HepG2 (cell line): Measurements from ENCODE around the gene ORC4. TPM values are rescaled to one million over a fixed set of nuclear protein-coding genes. Genes with fewer than 3 reads are reported as not detected.

Experiments used
- FOXP1 ChIP-seq, 2 experiments: fragments of 450-650 bp in 1 of 2; IDR thresholded peaks; 2 replicates each; pipeline ENCODE4 v1.6.1; 2017 to 2018; ENCODE audit warnings: antibody characterized with exemption in 1 of 2
- MXD4 ChIP-seq: IDR thresholded peaks from 2 replicates; pipeline ENCODE4 v1.6.1; 2016; ENCODE audit warnings: mild to moderate bottlenecking, missing biosample characterization, missing genetic modification reagents
- NFE2L2 ChIP-seq: fragments of 150-350 bp; IDR thresholded peaks from 2 replicates; pipeline ENCODE4 v1.6.1; 2014; ENCODE audit warnings: low read length
- NONO ChIP-seq, 2 experiments: fragments of 450-650 bp in 1 of 2; sonication (generic) in 1 of 2; formaldehyde crosslinking in 1 of 2; IDR thresholded peaks in 1 of 2; conservative IDR thresholded peaks in 1 of 2; 2 replicates each; pipeline versions ENCODE4 v1.6.1 to v1.8.0; 2017 to 2022; ENCODE audit warnings: mild to moderate bottlenecking in 1 of 2, missing genetic modification reagents in 1 of 2, moderate library complexity in 1 of 2
- RBM22 ChIP-seq: fragments of 200-400 bp; formaldehyde crosslinking; optimal IDR thresholded peaks from 2 replicates; pipeline ENCODE3; 2017; ENCODE audit warnings: mild to moderate bottlenecking, low read length, moderate library complexity
- SRY ChIP-seq: sonication (generic); formaldehyde crosslinking; IDR thresholded peaks from 2 replicates; pipeline ENCODE4 v1.8.0; 2022; ENCODE audit warnings: mild to moderate bottlenecking, missing genetic modification reagents
- TSC22D2 ChIP-seq: sonication (generic); formaldehyde crosslinking; IDR thresholded peaks from 2 replicates; pipeline ENCODE4 v1.5.1; 2020; ENCODE audit warnings: missing genetic modification reagents, mild to moderate bottlenecking, borderline replicate concordance
- ZMAT3 ChIP-seq: sonication (generic); formaldehyde crosslinking; conservative IDR thresholded peaks from 2 replicates; pipeline ENCODE4 v1.7.0; 2021; ENCODE audit warnings: missing genetic modification reagents
- ZNF282 ChIP-seq: fragments of 450-650 bp; IDR thresholded peaks from 2 replicates; pipeline ENCODE4 v1.6.1; 2018; ENCODE audit not compliant: partially characterized antibody
- ZNF317 ChIP-seq: sonication (generic); formaldehyde crosslinking; IDR thresholded peaks from 2 replicates; pipeline ENCODE4 v1.5.0; 2020; ENCODE audit warnings: mild to moderate bottlenecking, missing genetic modification reagents
- ZNF326 ChIP-seq: sonication (generic); formaldehyde crosslinking; IDR thresholded peaks from 2 replicates; pipeline ENCODE4 v1.4.0; 2020; ENCODE audit warnings: missing genetic modification reagents, borderline replicate concordance
- ZNF549 ChIP-seq: sonication (generic); formaldehyde crosslinking; IDR thresholded peaks from 2 replicates; pipeline ENCODE4 v1.5.0; 2020; ENCODE audit warnings: missing genetic modification reagents
- ZNF709 ChIP-seq: sonication (generic); formaldehyde crosslinking; IDR thresholded peaks from 2 replicates; pipeline ENCODE4 v1.5.0; 2020; ENCODE audit warnings: mild to moderate bottlenecking, missing genetic modification reagents
- ZNF781 ChIP-seq: sonication (generic); formaldehyde crosslinking; IDR thresholded peaks from 2 replicates; pipeline ENCODE4 v1.5.1; 2020; ENCODE audit warnings: borderline replicate concordance, mild to moderate bottlenecking, missing genetic modification reagents; ENCODE audit errors: not compliant biosample characterization
- polyA plus RNA-seq, 8 experiments: library from polyadenylated mRNA; depleted of rRNA in 3 of 8; stranded (reverse) in 7 of 8; unstranded in 1 of 8; fragments of >200 nt; fragmentation: Illumina TruSeq in 4 of 8; extraction: Trizol in 4 of 8; gene quantifications; 2 replicates each; pipeline versions ENCODE4 v1.2.1 to v1.2.3, GENCODE V29; 2011 to 2016; ENCODE audit warnings: low read depth in 4 of 8, missing spikeins in 1 of 8, mixed read lengths in 1 of 8; ENCODE audit not compliant: insufficient read depth in 1 of 8
- total RNA-seq, 5 experiments: library from RNA; depleted of rRNA; stranded (reverse); fragments of >200 nt; fragmentation: Illumina TruSeq; extraction: Trizol; gene quantifications; 2 replicates each; pipeline ENCODE4 v1.2.3, GENCODE V29; 2016; ENCODE audit warnings: low read depth in 1 of 5
- TF ChIP-seq, protein P1 (sequence below): sonication (generic); formaldehyde crosslinking; IDR thresholded peaks from 2 replicates; pipeline ENCODE4 v1.4.0; 2020; ENCODE audit warnings: missing genetic modification reagents
- TF ChIP-seq, protein P2 (sequence below): sonication (generic); formaldehyde crosslinking; IDR thresholded peaks from 2 replicates; pipeline ENCODE4 v1.5.1; 2020; ENCODE audit warnings: missing genetic modification reagents, mild to moderate bottlenecking, borderline replicate concordance
- TF ChIP-seq, protein P3 (sequence below): sonication (generic); formaldehyde crosslinking; IDR thresholded peaks from 2 replicates; pipeline ENCODE4 v1.9.0; 2021; ENCODE audit warnings: missing genetic modification reagents, mild to moderate bottlenecking, borderline replicate concordance
- TF ChIP-seq, protein P4 (sequence below): IDR thresholded peaks from 2 replicates; pipeline ENCODE4 v1.6.1; 2016

The ORC4 gene
- total and polyA plus RNA-seq, 2 of the 13 experiments (the other 11 are each of a cell fraction or from before 2014, with no cell fraction given): 28.6 to 84.8 TPM

DNA sequence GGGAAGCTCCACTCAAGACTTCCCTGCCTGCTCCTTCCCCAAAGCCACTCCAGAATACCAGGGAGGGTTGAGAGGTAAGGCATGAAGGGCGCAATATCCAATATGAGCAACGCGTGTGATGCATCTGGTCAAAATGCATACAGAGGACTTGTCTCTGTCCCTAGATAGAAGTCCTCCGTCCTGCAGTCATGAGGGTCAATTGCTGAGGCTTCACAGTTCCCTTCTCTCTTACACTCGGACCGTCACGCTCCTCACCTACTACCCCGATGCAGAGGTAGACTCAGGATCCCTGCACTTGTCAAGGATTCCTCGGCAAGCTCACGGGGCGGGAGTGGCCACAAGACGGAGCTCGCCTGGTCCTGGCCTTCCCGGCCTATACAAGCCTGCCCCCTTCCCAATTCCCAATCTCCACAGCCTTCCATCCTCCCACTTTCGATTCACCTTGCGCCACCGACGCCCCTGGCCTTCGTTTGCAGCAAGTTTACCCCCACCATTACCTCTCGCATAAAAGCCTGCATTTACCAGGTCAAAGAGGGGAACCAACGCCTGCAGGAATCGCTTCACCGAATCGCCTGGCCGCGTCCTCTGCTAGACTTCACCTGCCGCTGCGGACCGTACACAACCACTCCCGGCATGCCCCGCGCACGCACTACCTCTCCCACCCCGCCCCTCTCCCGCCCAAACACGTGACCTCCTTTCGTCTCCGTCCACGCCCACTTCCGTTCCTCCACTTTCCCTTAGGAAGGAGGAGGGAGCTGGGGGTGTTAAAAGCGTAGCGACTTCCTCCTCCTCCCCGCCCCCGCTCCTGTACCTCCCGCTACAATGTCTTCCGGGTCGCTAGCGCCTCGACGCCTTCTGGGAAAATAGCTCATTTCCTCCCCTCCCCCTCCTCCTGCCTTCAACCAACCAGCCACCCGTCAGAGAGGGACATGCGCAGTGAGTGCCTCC is at the start of gene ORC4 (continued):
- TF ChIP-seq, protein P1, sequence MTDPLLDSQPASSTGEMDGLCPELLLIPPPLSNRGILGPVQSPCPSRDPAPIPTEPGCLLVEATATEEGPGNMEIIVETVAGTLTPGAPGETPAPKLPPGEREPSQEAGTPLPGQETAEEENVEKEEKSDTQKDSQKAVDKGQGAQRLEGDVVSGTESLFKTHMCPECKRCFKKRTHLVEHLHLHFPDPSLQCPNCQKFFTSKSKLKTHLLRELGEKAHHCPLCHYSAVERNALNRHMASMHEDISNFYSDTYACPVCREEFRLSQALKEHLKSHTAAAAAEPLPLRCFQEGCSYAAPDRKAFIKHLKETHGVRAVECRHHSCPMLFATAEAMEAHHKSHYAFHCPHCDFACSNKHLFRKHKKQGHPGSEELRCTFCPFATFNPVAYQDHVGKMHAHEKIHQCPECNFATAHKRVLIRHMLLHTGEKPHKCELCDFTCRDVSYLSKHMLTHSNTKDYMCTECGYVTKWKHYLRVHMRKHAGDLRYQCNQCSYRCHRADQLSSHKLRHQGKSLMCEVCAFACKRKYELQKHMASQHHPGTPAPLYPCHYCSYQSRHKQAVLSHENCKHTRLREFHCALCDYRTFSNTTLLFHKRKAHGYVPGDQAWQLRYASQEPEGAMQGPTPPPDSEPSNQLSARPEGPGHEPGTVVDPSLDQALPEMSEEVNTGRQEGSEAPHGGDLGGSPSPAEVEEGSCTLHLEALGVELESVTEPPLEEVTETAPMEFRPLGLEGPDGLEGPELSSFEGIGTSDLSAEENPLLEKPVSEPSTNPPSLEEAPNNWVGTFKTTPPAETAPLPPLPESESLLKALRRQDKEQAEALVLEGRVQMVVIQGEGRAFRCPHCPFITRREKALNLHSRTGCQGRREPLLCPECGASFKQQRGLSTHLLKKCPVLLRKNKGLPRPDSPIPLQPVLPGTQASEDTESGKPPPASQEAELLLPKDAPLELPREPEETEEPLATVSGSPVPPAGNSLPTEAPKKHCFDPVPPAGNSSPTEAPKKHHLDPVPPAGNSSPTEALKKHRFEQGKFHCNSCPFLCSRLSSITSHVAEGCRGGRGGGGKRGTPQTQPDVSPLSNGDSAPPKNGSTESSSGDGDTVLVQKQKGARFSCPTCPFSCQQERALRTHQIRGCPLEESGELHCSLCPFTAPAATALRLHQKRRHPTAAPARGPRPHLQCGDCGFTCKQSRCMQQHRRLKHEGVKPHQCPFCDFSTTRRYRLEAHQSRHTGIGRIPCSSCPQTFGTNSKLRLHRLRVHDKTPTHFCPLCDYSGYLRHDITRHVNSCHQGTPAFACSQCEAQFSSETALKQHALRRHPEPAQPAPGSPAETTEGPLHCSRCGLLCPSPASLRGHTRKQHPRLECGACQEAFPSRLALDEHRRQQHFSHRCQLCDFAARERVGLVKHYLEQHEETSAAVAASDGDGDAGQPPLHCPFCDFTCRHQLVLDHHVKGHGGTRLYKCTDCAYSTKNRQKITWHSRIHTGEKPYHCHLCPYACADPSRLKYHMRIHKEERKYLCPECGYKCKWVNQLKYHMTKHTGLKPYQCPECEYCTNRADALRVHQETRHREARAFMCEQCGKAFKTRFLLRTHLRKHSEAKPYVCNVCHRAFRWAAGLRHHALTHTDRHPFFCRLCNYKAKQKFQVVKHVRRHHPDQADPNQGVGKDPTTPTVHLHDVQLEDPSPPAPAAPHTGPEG (CRISPR knock-in tag): peak; percentile 75; the same call in 1 of the 2 replicates
- TF ChIP-seq ZNF709 (CRISPR knock-in tag) (peak; percentile 92), MXD4 (CRISPR knock-in tag) (peak; percentile 87), SRY (CRISPR knock-in tag) (peak; percentile 79), ZNF549 (CRISPR knock-in tag) (no peak), ZNF326 (CRISPR knock-in tag) (no peak), NFE2L2 (no peak), TSC22D2 (CRISPR knock-in tag) (0 out of 2 replicates have a peak, but pooled peaks have one; percentile 15), RBM22 (no peak), FOXP1 (IDR thresholded peaks at IDR 0.05) (peak; percentile 79), FOXP1 (CRISPR knock-in tag; IDR thresholded peaks at IDR 0.05) (peak; percentile 45; the same call in 1 of the 2 replicates), ZMAT3 (CRISPR knock-in tag) (peak; percentile 93), ZNF781 (peak; percentile 3), ZNF282 (no peak), ZNF317 (CRISPR knock-in tag) (peak; percentile 91), NONO (IDR thresholded peaks at IDR 0.05) (no peak), NONO (CRISPR knock-in tag; conservative IDR thresholded peaks at IDR 0.05) (peak; percentile 97)
- TF ChIP-seq, protein P2, sequence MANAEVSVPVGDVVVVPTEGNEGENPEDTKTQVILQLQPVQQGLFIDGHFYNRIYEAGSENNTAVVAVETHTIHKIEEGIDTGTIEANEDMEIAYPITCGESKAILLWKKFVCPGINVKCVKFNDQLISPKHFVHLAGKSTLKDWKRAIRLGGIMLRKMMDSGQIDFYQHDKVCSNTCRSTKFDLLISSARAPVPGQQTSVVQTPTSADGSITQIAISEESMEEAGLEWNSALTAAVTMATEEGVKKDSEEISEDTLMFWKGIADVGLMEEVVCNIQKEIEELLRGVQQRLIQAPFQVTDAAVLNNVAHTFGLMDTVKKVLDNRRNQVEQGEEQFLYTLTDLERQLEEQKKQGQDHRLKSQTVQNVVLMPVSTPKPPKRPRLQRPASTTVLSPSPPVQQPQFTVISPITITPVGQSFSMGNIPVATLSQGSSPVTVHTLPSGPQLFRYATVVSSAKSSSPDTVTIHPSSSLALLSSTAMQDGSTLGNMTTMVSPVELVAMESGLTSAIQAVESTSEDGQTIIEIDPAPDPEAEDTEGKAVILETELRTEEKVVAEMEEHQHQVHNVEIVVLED (CRISPR knock-in tag): peak; percentile 84
- TF ChIP-seq, protein P3, sequence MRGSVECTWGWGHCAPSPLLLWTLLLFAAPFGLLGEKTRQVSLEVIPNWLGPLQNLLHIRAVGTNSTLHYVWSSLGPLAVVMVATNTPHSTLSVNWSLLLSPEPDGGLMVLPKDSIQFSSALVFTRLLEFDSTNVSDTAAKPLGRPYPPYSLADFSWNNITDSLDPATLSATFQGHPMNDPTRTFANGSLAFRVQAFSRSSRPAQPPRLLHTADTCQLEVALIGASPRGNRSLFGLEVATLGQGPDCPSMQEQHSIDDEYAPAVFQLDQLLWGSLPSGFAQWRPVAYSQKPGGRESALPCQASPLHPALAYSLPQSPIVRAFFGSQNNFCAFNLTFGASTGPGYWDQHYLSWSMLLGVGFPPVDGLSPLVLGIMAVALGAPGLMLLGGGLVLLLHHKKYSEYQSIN (CRISPR knock-in tag): no peak
- TF ChIP-seq, protein P4, sequence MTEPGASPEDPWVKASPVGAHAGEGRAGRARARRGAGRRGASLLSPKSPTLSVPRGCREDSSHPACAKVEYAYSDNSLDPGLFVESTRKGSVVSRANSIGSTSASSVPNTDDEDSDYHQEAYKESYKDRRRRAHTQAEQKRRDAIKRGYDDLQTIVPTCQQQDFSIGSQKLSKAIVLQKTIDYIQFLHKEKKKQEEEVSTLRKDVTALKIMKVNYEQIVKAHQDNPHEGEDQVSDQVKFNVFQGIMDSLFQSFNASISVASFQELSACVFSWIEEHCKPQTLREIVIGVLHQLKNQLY (CRISPR knock-in tag): peak; percentile 40
